Stimulated activated CD8-positive, alpha-beta memory T cell treated with anti-CD3 and anti-CD28 coated beads, Interleukin-15, amount 100 ng/mL, for 48 hours (primary cell): ENCODE results near the gene CREG2.
"Not testable (repeated sequence)": the region's sequence is repeated elsewhere in the genome, so short reads cannot be mapped to it uniquely, and the experiment has no call there.

Source experiments
- DNase-seq, 2 donors: peaks; one replicate each; pipeline ENCODE4 v3.0.0-alpha.2; 2020; ENCODE audit warnings: low read depth in 2 of 2

CREG2 gene

DNA sequence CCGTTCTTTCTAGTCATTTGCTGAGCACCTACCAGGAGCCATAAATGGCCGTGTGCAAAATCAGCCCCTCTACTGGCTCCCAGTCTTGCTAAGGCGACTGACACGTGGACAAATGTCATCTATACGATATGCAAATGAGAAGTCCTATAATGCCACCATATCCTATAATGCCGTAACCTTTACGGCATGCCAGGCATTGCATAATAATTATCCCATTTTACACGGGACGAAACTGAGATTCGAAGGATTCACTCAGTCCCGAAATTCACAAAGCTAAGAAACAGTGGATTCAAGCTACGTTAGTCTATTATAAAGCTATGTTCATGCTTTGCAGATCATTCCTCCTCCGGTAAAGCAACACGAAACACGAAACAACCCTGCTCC lies 44.7 kb downstream of the CREG2 start:
- no peak for DNase-seq

GRCh38 chr2:101341901-101342624 lies 45.2 kb downstream of the CREG2 start:
- DNase-seq, result peak in 1 of 2 donors; percentile 42

DNA sequence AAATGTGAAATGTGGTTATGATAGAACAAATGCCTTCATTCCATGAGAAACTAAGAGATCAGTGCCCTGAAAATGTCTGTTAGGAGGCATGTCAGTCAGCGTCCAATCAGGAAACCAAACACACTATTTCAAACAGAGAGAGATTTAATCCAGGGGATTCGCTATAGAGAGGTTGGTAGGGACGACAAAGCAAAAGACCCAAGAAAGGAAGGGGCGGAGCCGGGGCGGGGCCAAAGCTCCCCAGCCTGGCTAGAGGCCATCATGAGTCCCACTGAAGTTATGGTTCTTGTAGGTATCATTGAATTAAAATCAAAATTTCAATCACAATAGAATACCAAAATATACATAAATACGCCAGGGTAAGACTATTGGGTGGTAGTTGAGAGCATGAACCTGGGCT lies 45.9 kb downstream of the CREG2 start:
- DNase-seq, result no peak

DNA sequence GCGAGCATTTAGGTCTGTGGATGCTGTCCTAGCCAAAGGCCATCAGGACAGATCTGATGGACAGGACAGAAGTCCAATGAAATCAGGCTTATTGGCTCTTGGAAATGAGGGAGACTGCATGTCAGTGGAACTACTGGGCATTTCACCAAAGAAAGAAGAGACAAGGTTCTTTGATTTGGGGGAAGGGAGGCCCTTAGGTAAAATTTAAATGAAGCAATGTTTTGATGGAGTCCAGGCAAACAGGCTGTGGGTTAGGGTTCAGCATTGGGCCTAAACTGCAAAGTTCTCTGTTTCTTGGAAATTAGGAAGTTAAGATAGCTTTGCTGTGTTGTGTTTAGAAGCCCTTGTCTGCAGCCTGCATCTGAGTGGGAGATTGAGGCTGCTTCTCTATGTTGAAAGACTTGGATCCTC lies 47.2 kb downstream of the CREG2 start:
- DNase-seq, result no peak

GRCh38 chr2:101339266-101339880 lies 47.9 kb downstream of the CREG2 start:
- no peak for DNase-seq

DNA sequence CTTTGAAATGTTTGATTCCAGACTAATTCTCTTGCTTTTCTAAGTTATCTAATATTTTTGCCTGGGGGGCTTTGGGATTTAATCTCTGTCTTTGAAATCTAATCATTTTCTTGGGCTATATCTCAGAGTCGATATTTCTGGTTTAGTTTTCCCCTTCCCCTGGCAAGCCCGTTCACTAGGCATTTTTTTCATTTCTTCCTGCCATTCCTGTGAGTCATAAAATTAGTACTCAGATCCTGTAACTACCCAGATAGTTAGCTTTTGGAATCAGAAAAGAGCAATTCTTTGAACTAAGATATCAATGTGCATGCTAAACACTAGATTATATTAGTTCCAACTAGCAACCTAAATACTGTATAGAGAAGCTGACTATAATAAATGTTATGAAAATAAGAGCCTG lies 49.4 kb downstream of the CREG2 start:
- DNase-seq, result no peak

- no peak for DNase-seq
Observed at GRCh38 chr2:101332885-101333766, 54.2 kb downstream of the CREG2 start.

DNA sequence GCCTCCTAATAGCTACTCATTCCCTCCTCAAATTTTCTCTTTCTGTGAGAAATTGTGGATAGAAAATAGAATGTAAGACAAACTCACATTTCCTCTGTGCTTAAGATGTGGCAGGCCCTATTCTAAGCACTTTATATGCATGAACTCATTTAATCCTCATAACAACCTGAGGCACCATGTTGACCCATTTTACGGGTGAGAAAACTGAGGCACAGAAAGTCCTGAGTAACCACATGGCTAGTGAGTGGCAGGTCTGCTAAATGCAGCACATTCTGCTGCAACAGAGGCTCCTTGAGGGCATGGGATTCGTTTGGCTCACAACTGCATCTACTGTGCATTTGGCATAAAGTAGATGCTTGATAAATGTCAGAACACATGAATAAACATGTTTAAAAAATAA lies 56.1 kb downstream of the CREG2 start:
- DNase-seq, result no peak

- no peak for DNase-seq
Observed at GRCh38 chr2:101330253-101330933, 56.9 kb downstream of the CREG2 start.

GRCh38 chr2:101329026-101329425 lies 58.3 kb downstream of the CREG2 start:
- no peak for DNase-seq

DNA sequence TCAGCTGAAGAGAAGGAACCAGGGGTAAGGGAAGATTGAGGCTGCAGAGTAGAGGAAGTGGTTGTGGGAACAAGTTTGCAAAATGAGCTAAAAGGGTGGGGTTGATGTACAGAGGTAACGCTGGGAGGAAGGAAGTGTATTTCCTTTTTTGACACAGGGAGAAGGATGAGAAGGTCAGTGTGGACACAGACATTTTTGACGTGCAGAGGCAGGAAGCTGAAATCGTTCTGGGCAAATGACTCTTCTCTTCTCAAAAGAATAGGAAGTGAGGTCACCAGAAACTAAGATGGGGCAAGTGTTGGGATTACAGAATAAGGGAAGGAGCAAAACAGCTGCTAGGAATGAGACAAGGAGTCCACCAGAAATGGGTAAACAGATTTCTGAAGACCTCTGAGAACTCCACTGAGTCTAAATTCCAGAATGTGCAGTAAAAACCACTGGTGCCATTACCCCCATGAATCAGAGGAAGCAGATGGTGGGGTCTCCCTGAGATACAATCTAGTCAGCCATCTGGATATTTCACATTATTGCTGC lies 58.8 kb downstream of the CREG2 start:
- no peak for DNase-seq

DNA sequence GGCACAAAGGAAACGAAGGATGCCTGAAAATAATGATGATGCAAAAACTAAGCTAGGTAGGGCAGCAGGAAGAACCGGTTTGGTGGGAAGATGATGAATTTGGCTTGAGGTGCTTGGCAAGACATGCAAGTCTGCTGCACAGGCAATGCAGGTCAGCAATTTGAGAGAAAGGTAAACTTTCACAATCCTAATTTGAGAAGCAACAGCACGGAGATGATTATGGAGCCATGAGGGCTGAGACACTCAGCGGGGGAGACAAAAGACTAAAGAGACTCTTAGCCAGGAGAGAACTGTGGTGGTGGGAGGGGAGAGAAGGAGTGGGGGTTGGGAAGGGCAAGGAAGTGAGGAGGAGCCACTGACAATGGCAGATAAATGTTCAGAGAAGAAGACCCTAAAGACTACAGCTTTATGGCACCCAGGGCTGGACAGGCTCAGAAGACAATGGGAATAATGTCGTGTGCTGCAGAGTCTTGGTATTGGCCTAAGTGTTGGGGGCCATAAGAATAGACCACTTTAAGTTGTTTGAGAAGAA lies 59.4 kb downstream of the CREG2 start:
- no peak for DNase-seq

DNA sequence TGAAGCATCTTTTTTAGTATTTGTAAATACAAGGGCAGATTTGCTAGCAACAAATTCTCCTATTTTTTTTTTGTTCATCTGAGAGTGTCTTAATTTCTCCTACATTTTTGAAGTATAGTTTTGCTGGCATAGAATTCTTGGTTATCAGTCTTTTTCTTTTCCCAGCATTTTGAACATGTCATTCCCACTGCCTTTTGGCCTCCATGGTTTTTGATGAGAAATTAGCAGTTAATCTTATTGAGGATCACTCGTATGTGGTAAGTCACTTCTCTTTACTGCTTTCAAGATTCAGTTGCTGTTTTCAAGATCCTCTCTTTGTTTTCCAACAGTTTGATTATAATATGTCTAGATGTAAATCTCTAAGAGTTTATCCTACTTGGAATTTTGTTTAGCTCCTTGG lies 61.9 kb downstream of the CREG2 start:
- DNase-seq, result no peak

- DNase-seq, result not testable (repeated sequence)
Observed at GRCh38 chr2:101316568-101316967, 70.7 kb downstream of the CREG2 start.

- DNase-seq, result no peak
Observed at GRCh38 chr2:101311696-101312017, 75.6 kb downstream of the CREG2 start.

- DNase-seq, result no peak
Observed at GRCh38 chr2:101310834-101311695, 76.2 kb downstream of the CREG2 start.

GRCh38 chr2:101310090-101310833 lies 77.0 kb downstream of the CREG2 start:
- DNase-seq, result no peak

GRCh38 chr2:101308432-101309210 lies 78.7 kb downstream of the CREG2 start, which contains the start of gene RNF149:
Gene RNF149 (minus strand): TSS chr2:101308701. CDS start chr2:101308588, 113 bp downstream.
- DNase-seq, result peak; percentile 84 to 85

GRCh38 chr2:101307950-101308431 lies 79.3 kb downstream of the CREG2 start:
- no peak for DNase-seq
